DMS 273 (cell line): ENCODE measurements around the gene KCNIP3.

Experiments
- DNase-seq: peaks from one replicate; lab custom pipeline; 2025; ENCODE audit not compliant: unreplicated experiment; lab: John Stamatoyannopoulos, UW

Gene KCNIP3

GRCh38 chr2:95274291-95275150 is 22.6 kb upstream of the KCNIP3 start, which contains the start of gene PROM2:
PROM2 (plus strand) TSS chr2:95274449; CDS start chr2:95274586, 137 bp downstream.
- DNase-seq: no peak

DNA sequence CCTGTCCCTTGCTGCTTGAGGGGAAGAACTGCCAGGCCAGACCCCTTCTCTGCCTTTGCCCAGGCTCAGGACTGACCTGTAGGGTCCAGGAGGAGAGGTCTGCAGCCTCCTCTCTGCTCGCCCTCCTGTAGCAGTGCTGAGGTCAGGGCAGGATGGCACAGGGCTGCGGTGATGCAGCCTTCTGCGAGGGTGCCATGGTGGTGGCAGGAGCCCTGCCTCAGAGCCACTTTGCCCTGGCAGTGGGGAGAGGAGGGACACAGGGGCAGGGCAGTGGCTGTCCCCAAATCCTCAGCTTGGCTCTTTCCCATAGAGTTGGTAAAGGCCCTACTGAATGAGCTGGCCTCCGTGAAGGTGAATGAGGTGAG is 22.0 kb upstream of the KCNIP3 start:
- DNase-seq: no peak

GRCh38 chr2:95275601-95276243 is 21.4 kb upstream of the KCNIP3 start:
- DNase-seq: no peak

DNA sequence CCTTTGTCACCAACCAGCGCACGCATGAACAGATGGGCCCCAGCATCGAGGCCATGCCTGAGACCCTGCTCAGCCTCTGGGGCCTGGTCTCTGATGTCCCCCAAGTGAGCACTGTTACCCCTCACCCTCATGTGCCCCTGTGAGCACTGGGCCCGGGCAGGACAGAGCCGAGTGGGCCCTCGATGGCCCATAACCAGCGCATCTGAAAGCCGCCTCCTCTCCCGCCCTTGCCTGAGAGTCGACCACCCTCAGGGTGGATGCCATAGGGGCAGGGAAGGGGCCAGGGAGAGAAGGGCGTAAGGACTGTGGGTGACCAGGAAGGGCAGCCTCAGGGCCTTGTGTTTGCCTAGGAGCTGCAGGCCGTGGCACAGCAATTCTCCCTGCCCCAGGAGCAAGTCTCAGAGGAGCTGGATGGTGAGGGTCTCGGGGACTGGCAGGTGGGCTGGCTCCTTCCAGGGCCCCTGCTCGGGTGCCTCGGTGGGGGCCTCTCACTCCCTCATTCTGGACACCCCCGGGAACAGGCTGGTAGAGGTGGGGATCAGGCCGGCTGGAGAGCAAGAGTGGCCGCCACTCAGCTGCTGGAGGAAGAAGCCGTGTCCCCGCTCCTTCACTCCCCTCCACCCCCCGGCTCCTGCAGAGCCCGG is 20.8 kb upstream of the KCNIP3 start:
- DNase-seq: no peak

- no peak for DNase-seq
Measured at GRCh38 chr2:95276888-95277245, 20.3 kb upstream of the KCNIP3 start.

GRCh38 chr2:95277246-95277906 is 19.8 kb upstream of the KCNIP3 start:
- peak; percentile 52 for DNase-seq

DNA sequence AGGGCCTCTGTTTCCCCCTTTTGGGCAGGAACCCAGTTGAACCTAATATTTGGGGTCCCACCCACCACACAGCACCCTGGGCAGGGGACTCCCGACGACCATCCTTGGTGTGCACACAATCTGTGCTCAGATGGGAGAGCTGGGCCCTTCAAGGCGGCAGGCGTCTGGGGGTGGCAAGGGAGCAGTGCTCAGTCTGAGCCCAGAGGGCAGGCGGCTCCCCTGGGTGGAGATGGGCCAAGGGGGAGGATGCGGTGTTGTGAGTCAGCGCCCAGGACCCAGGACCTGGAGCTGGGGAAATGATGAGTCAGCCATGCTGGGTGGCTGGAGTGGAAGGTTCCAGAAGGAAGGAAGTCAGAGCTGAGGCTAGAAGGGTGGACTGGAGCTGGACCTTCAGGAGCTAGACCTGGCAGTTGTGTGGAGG is 19.1 kb upstream of the KCNIP3 start:
- DNase-seq: no peak

GRCh38 chr2:95278637-95279225 is 18.4 kb upstream of the KCNIP3 start:
- DNase-seq: no peak

DNA sequence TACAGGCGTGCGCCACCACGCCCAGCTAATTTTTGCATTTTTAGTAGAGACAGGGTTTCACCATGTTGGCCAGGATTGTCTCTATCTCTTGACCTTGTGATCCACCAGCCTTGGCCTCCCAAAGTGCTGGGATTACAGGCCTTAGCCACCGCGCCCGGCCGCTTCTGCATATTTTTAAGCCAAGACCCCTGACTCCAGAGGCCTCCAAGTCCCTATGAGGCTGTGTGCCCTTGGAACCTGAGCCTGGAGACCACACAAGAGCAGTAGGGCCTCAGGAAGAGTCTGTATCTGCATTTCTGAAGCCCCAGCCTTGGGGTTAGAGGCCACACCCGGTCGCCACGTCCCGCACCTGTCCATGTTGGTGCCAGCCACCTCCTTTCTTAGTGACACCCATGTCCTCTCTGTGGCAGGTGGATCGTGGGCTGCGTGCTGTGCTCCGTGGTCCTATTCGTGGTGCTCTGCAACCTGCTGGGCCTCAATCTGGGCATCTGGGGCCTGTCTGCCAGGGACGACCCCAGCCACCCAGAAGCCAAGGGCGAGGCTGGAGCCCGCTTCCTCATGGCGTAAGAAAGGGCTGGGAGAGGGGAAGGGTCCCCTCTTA is 17.6 kb upstream of the KCNIP3 start:
- no peak for DNase-seq

- no peak for DNase-seq
Measured at GRCh38 chr2:95281071-95281470, 16.1 kb upstream of the KCNIP3 start.

GRCh38 chr2:95281786-95282185 is 15.4 kb upstream of the KCNIP3 start:
- no peak for DNase-seq

- DNase-seq: no peak
Measured at GRCh38 chr2:95282458-95282857, 14.7 kb upstream of the KCNIP3 start.

DNA sequence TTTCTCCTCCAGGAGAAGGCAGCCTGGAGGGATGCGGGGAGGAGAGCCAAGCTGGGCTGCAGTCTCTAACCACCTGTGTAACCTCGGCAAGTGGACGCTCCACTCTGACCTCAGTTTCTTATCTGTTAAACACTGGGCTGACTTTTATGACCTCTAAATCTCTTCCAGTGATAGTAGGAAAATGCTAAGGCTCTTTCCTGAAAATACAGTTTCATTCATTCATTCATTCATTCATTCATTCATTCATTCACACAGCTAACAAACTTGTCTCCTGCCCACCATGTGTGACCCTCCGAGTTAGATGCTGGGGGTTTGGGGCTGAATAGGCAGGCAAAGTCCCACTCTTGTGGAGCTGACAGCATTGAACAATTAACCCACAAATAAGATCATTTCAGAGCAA is 13.6 kb upstream of the KCNIP3 start:
- no peak for DNase-seq

GRCh38 chr2:95284886-95285541 is 12.1 kb upstream of the KCNIP3 start:
- DNase-seq: no peak

- DNase-seq: no peak
Measured at GRCh38 chr2:95285542-95285932, 11.6 kb upstream of the KCNIP3 start.

DNA sequence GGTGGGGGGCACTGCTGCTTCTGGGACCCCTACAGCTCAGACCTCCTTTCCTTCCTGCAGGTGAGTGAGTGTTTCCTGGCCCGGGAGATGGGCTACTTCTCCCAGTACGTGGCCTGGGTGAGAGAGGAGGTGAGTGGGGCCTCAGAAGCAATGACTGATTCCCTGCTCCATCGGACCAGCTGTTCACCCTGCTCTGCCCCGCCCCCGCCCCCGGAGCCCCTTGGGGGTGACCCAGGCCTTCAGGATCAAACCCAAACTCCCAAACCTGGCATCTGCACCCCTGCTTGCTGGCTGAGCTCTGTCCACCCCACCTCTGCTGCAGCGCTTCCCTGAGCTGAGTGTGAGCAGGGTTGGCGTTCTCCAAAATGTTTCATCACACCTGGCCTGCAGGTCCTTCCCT is 9.8 kb upstream of the KCNIP3 start:
- no peak for DNase-seq

DNA sequence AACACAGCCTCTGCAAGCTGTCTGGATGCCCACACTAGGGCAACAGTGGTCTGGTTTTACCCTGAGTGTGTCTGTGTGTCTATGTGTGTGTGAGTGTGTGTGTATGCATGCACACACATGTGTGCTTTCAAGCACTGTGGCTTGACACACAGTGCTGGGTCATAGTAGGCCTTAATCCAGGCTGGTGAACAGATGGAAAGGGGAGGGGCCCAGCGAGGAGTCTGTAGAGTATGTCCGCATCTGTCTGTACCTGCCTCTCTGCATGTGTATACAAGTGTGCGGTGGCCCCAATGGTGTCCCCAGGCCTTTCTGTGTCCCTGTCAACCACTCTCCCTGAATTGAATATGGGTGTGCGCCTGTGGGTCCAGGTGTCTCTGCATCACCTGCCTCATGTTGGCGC is 9.3 kb upstream of the KCNIP3 start:
- peak; percentile 66 for DNase-seq

DNA sequence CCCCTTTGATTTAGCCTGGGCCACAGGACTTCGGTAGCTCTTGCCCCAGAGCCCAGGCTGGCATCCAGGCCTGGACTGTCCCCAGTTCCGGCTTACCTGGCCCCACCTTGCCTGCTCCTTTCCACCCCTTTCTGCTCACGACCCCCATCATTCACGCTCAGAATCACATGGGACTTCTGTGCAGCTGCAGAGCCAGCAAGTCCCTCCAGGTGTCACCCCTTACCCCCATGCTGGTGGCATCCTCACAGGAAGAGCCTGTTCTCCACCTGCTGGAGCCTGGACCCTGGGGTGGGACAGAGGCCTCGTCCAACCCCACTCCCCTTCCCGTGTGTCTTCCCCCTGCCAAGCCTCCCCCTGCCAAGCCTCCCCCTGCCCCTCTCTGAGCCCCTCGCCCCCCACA is 7.9 kb upstream of the KCNIP3 start:
- peak; percentile 22 for DNase-seq

DNA sequence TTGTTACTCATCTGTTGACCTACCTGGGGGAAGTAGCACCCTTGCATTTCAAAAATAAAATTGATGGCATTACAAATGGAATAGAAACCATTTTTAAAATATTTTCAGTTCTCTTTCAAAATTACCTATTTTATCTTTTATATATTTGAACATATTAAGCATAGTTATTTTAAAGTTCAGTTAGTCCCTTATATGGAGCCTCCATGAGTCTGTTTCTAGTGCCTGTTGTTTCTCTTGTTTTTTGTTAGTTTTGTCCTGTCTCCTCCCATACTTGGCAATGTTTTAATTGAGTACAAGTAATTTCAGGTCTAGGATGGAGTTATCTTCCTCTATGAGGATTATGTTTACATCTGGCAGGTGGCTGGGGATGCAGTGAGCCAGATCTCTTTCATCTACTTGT is 5.9 kb upstream of the KCNIP3 start:
- no peak for DNase-seq

DNA sequence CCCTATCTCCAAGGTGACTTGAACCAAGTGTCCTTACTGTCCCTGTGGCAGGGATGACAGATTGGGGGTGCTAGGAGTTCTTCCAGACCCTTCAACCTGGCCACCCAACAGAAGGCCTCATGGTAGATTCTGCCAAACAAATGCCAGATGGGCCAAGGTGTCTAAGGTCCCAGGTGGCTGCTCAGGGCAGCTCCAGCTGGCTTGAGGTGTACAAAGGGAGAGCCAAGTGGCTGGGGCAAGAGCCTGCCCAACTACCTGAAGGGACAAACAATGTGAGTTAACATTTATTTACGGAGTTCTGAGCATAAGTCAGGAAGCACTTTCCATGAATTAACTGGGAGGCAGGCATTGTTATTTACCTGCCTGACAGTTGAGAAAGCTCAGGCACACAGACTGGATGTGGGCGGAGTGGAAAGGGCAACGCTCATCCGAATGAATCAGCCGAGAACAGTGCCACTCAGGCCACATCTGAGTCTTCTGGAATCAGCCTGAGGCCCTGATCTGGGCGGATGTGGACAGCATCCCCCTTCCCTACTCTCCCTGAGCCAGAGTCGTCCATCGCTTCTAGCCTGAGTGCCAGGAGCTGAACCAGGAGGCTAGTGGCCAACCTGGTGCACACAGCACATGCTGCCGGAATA is 4.4 kb upstream of the KCNIP3 start:
- peak; percentile 29 for DNase-seq
